ENCODE measurements around the gene SAP30BP.

GRCh38 chr17:75634754-75635609, 32.2 kb upstream of the SAP30BP start:
- no peak for TF ChIP-seq CTCF (IDR thresholded peaks at IDR 0.05)
- no peak for TF ChIP-seq POLR2A (IDR thresholded peaks at IDR 0.05)
- no peak for TF ChIP-seq POLR2AphosphoS5 (IDR thresholded peaks at IDR 0.05)
